Esophagus muscularis mucosa (tissue), 4 donors: ENCODE measurements around the gene GIPC1. TPM values are rescaled to one million over a fixed set of nuclear protein-coding genes. Genes with fewer than 3 reads are reported as not detected.

ENCODE experiments used
- DNase-seq: peaks from one replicate; pipeline ENCODE4 v3.0.0-alpha.2; 2017; ENCODE audit errors: extremely low spot score
- H3K27ac ChIP-seq, 4 donors: fragments of 200-600 bp; sonication (generic); replicated peaks in 1 of 4; 1 replicate in 3 of 4; 2 replicates in 1 of 4; pipeline ENCODE4 v1.5.1; 2016 to 2019; ENCODE audit warnings: mild to moderate bottlenecking in 1 of 4
- H3K27me3 ChIP-seq, 4 donors: fragments of 200-600 bp; sonication (generic); one replicate each; pipeline versions ENCODE4 v1.5.1 to v1.6.0; 2016 to 2019
- H3K36me3 ChIP-seq, 4 donors: fragments of 200-600 bp; sonication (generic); one replicate each; pipeline ENCODE4 v1.5.1; 2016 to 2019
- H3K4me1 ChIP-seq, 4 donors: fragments of 200-600 bp; sonication (generic); one replicate each; pipeline ENCODE4 v1.5.1; 2016 to 2019
- H3K4me3 ChIP-seq, 4 donors: fragments of 200-600 bp; sonication (generic); 1 replicate in 2 of 4; 2 replicates in 2 of 4; pipeline ENCODE4 v1.5.1; 2016 to 2019; ENCODE audit warnings: mild to moderate bottlenecking in 4 of 4, moderate library complexity in 1 of 4
- H3K9me3 ChIP-seq, 4 donors: fragments of 200-600 bp; sonication (generic); 1 replicate in 3 of 4; 2 replicates in 1 of 4; pipeline ENCODE4 v1.5.1; 2016 to 2019
- CTCF ChIP-seq, 3 experiments: fragments of 200-600 bp in 2 of 3; fragments of 450-650 bp in 1 of 3; sonication (generic) in 2 of 3; IDR thresholded peaks; one replicate each; pipeline ENCODE4 v1.5.1; 2017 to 2019; ENCODE audit warnings: antibody characterized with exemption in 3 of 3, mild to moderate bottlenecking in 2 of 3, moderate library complexity in 1 of 3
- EP300 ChIP-seq: sonication (generic); formaldehyde crosslinking; IDR thresholded peaks from one replicate; pipeline ENCODE4 v1.6.1; 2017; ENCODE audit warnings: antibody characterized with exemption
- POLR2A ChIP-seq: fragments of 450-650 bp; IDR thresholded peaks from one replicate; pipeline ENCODE4 v1.6.1; 2017; ENCODE audit warnings: antibody characterized with exemption, moderate library complexity, mild to moderate bottlenecking, low read depth
- POLR2AphosphoS5 ChIP-seq, 2 donors: sonication (generic); formaldehyde crosslinking; IDR thresholded peaks; one replicate each; pipeline ENCODE4 v1.6.1; 2017; ENCODE audit warnings: antibody characterized with exemption in 2 of 2
- WGBS: methylation state at CpG from one replicate; pipeline ENCODE4 v1.1.5; 2018; 5-methylcytosine and 5-hydroxymethylcytosine counted together
- intact Hi-C: fragments of 100-400 bp; cut with DNase I; formaldehyde crosslinking; loops from one replicate; pipeline ENCODE4 v1.15.1; 2023
- total RNA-seq, 4 donors: library from RNA; depleted of rRNA; stranded (reverse); fragments of >200 nt; gene quantifications; one replicate each; pipeline versions ENCODE4 v1.1.0 to v1.2.1, GENCODE V29; 2016

The GIPC1 gene
- total RNA-seq, 4 donors from 2014 or later, result 88.5 to 138 (median 108) TPM

- intact Hi-C loops, result no loop called here
- no peak for TF ChIP-seq CTCF (IDR thresholded peaks at IDR 0.05)
- no peak for TF ChIP-seq POLR2A
- no peak for TF ChIP-seq EP300
- no peak for TF ChIP-seq POLR2AphosphoS5 (IDR thresholded peaks at IDR 0.05)
- Histone ChIP-seq H3K9me3 (no peaks in the 10 kb centered on the region), H3K36me3 (peaks cover 95 to 100% (median 100%) of the 10 kb centered on the region in 4 donors), H3K4me3 (no peak overlapping the region), H3K4me1 (peaks cover 0 to 7% (median 3%) of the 10 kb centered on the region in 4 donors), H3K27me3 (no peaks in the 10 kb centered on the region), H3K27ac (no peak overlapping the region)
- 94% methylated on average over 10 of the region's 10 CpGs for WGBS
- DNase-seq, result no peak
These were observed 49.4 kb downstream of the GIPC1 start for GRCh38 chr19:14446336-14447036.

GRCh38 chr19:14443632-14444216, 52.2 kb downstream of the GIPC1 start:
- TF ChIP-seq POLR2AphosphoS5 (IDR thresholded peaks at IDR 0.05) (no peak), EP300 (no peak), POLR2A (no peak), CTCF (IDR thresholded peaks at IDR 0.05) (no peak)
- intact Hi-C loops, result no loop called here
- Histone ChIP-seq H3K9me3 (no peaks in the 10 kb centered on the region), H3K27me3 (no peaks in the 10 kb centered on the region), H3K4me1 (peaks cover 23 to 35% (median 29%) of the 10 kb centered on the region in 4 donors), H3K36me3 (peaks cover 74 to 81% (median 78%) of the 10 kb centered on the region in 4 donors), H3K4me3 (no peak overlapping the region), H3K27ac (no peak overlapping the region)
- 93% methylated on average over 14 of the region's 14 CpGs for WGBS
- no peak for DNase-seq

- no peak overlapping the region for H3K4me3 ChIP-seq
- TF ChIP-seq EP300 (no peak), POLR2A (no peak), POLR2AphosphoS5 (IDR thresholded peaks at IDR 0.05) (no peak), CTCF (IDR thresholded peaks at IDR 0.05) (no peak)
- no peak for DNase-seq
- peaks cover 67 to 75% (median 72%) of the 10 kb centered on the region in 4 donors for H3K36me3 ChIP-seq
- 88% methylated on average over 12 of the region's 16 CpGs for WGBS
- no peaks in the 10 kb centered on the region for H3K27me3 ChIP-seq
- H3K27ac ChIP-seq, result no peak overlapping the region
- peaks cover 30 to 38% (median 34%) of the 10 kb centered on the region in 4 donors for H3K4me1 ChIP-seq
- H3K9me3 ChIP-seq, result no peaks in the 10 kb centered on the region
- intact Hi-C loops, result no loop called here
These were observed 52.9 kb downstream of the GIPC1 start for GRCh38 chr19:14442891-14443631.

- Histone ChIP-seq H3K27ac (peak overlapping the region in 2 of 4 donors; percentile 7 to 43), H3K36me3 (peaks cover 51 to 65% (median 60%) of the 10 kb centered on the region in 4 donors), H3K4me1 (peaks cover 37 to 54% (median 46%) of the 10 kb centered on the region in 4 donors), H3K27me3 (no peaks in the 10 kb centered on the region), H3K4me3 (no peak overlapping the region), H3K9me3 (no peaks in the 10 kb centered on the region)
- TF ChIP-seq POLR2A (no peak), EP300 (no peak), POLR2AphosphoS5 (IDR thresholded peaks at IDR 0.05) (no peak), CTCF (IDR thresholded peaks at IDR 0.05) (no peak)
- DNase-seq, result no peak
- WGBS, result 84% methylated on average over 19 of the region's 34 CpGs
- intact Hi-C loops, result no loop called here
These were observed 54.6 kb downstream of the GIPC1 start for GRCh38 chr19:14441041-14441938.
